Measurements from ENCODE around the gene ZNF780B.

ZNF780B gene

GRCh38 chr19:39982883-39983282 is 73.1 kb downstream of the ZNF780B start:
- Histone ChIP-seq H4K20me1 (ENCODE audit: insufficient read depth) (no peaks in the 10 kb centered on the region), H2AFZ (ENCODE audit: low read depth) (no peak overlapping the region), H3K27ac (no peak overlapping the region), H3K27me3 (ENCODE audit: insufficient read depth, low read depth) (no peaks in the 10 kb centered on the region), H3K9ac (no peak overlapping the region), H3K4me1 (ENCODE audit: low read depth, poor library complexity, severe bottlenecking) (no peaks in the 10 kb centered on the region), H3K4me2 (no peak overlapping the region), H3K4me3 (IDR thresholded peaks at IDR 0.05; ENCODE audit: insufficient read depth, low read depth, low read length) (no peak overlapping the region), H3K36me3 (ENCODE audit: insufficient read depth) (peaks cover 13% of the 10 kb centered on the region; the same call in 1 of the 2 replicates), H3K79me2 (ENCODE audit: insufficient read depth, low read depth) (peaks cover 10% of the 10 kb centered on the region; the same call in 1 of the 2 replicates)
- no peak for TF ChIP-seq CTCF (conservative IDR thresholded peaks at IDR 0.05; ENCODE audit: low read depth, low read length)
